WTC11 (cell line): ENCODE data around the gene GGA2.

Experiments used
- ATF1 ChIP-seq: sonication (generic); formaldehyde crosslinking; IDR thresholded peaks from 2 replicates; pipeline ENCODE4 v1.8.1; 2023; ENCODE audit warnings: mild to moderate bottlenecking, moderate library complexity, missing genetic modification reagents
- ATF2 ChIP-seq: sonication (generic); formaldehyde crosslinking; IDR thresholded peaks from 2 replicates; pipeline ENCODE4 v1.8.1; 2022; ENCODE audit warnings: low read depth, missing genetic modification reagents, borderline replicate concordance
- FOXK1 ChIP-seq: sonication (generic); formaldehyde crosslinking; IDR thresholded peaks from 2 replicates; pipeline ENCODE4 v1.8.0; 2022; ENCODE audit warnings: mild to moderate bottlenecking, moderate library complexity, missing genetic modification reagents
- NFATC4 ChIP-seq: fragments of 250-450 bp; sonication (Bioruptor Pico); IDR thresholded peaks from 2 replicates; pipeline ENCODE4 v1.9.0; 2021; ENCODE audit warnings: mild to moderate bottlenecking
- SMAD3 ChIP-seq: sonication (generic); formaldehyde crosslinking; IDR thresholded peaks from 2 replicates; pipeline ENCODE4 v1.8.0; 2022; ENCODE audit warnings: missing genetic modification reagents, mild to moderate bottlenecking, borderline replicate concordance
- ZNF263 ChIP-seq: sonication (generic); formaldehyde crosslinking; IDR thresholded peaks from 2 replicates; pipeline ENCODE4 v1.8.1; 2022; ENCODE audit warnings: low read depth, mild to moderate bottlenecking, moderate library complexity, missing genetic modification reagents
- ZNF416 ChIP-seq: fragments of 250-450 bp; sonication (Bioruptor Pico); IDR thresholded peaks from 2 replicates; pipeline ENCODE4 v1.9.0; 2021; ENCODE audit warnings: mild to moderate bottlenecking, inconsistent platforms
- ZNF532 ChIP-seq: fragments of 250-450 bp; sonication (Bioruptor Pico); IDR thresholded peaks from 2 replicates; pipeline ENCODE4 v1.9.0; 2021; ENCODE audit warnings: mild to moderate bottlenecking, borderline replicate concordance
- TF ChIP-seq, protein P1 (sequence below): sonication (generic); formaldehyde crosslinking; IDR thresholded peaks from 2 replicates; pipeline ENCODE4 v1.8.1; 2023; ENCODE audit warnings: mild to moderate bottlenecking, missing genetic modification reagents, moderate library complexity
- TF ChIP-seq, protein P2 (sequence below): fragments of 200-600 bp; IDR thresholded peaks from 2 replicates; pipeline ENCODE4 v1.8.0; 2022; ENCODE audit warnings: antibody characterized with exemption
- TF ChIP-seq, protein P3 (sequence below): sonication (generic); formaldehyde crosslinking; IDR thresholded peaks from 2 replicates; pipeline ENCODE4 v1.8.0; 2022; ENCODE audit warnings: mild to moderate bottlenecking, missing genetic modification reagents

DNA sequence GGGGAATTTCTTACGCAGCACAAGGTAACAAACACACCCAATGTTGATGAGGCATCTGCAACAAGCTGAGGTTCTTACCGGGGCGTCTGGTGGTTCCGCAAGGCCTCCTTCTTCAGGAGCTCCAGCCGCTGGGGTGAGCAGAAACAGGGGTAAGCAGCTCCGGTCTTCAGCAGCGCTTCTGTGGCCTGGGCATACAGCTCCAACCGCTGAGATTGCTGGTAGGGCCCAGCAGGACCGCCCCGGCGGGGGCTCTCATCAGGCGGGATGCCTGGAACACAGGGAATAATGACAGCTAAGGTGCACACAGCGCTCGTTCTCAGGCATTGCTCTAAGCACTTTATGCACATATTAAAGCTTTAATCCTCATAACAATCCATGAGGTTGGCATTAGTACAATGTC, 34.1 kb upstream of the GGA2 start:
- TF ChIP-seq, protein P1, sequence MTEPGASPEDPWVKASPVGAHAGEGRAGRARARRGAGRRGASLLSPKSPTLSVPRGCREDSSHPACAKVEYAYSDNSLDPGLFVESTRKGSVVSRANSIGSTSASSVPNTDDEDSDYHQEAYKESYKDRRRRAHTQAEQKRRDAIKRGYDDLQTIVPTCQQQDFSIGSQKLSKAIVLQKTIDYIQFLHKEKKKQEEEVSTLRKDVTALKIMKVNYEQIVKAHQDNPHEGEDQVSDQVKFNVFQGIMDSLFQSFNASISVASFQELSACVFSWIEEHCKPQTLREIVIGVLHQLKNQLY (CRISPR knock-in tag) = no peak
- TF ChIP-seq ZNF532 (CRISPR knock-in tag) (no peak), FOXK1 (no peak), ATF1 (no peak), SMAD3 (CRISPR knock-in tag) (no peak), NFATC4 (no peak), ZNF263 (CRISPR knock-in tag) (no peak), ZNF416 (no peak), ATF2 (no peak)
- TF ChIP-seq, protein P2, sequence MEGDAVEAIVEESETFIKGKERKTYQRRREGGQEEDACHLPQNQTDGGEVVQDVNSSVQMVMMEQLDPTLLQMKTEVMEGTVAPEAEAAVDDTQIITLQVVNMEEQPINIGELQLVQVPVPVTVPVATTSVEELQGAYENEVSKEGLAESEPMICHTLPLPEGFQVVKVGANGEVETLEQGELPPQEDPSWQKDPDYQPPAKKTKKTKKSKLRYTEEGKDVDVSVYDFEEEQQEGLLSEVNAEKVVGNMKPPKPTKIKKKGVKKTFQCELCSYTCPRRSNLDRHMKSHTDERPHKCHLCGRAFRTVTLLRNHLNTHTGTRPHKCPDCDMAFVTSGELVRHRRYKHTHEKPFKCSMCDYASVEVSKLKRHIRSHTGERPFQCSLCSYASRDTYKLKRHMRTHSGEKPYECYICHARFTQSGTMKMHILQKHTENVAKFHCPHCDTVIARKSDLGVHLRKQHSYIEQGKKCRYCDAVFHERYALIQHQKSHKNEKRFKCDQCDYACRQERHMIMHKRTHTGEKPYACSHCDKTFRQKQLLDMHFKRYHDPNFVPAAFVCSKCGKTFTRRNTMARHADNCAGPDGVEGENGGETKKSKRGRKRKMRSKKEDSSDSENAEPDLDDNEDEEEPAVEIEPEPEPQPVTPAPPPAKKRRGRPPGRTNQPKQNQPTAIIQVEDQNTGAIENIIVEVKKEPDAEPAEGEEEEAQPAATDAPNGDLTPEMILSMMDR = no peak
- TF ChIP-seq, protein P3, sequence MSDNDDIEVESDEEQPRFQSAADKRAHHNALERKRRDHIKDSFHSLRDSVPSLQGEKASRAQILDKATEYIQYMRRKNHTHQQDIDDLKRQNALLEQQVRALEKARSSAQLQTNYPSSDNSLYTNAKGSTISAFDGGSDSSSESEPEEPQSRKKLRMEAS (CRISPR knock-in tag) = no peak
